Lower lobe of right lung (tissue), 2 donors: ENCODE measurements around the gene SYNGR1. TPM values are rescaled to one million over a fixed set of nuclear protein-coding genes. Genes with fewer than 3 reads are reported as not detected.

ENCODE experiments used
- ATAC-seq, 2 donors: fragments of 200-7000 bp; cut with Tn5 transposase; one replicate each; pipeline ENCODE4 v1.9.1; 2020 to 2022; ENCODE audit warnings: mild to moderate bottlenecking in 2 of 2, moderate library complexity in 2 of 2
- DNase-seq: peaks from one replicate; pipeline ENCODE4 v3.0.0-alpha.2; 2020
- H3K27ac ChIP-seq: fragments of 200-600 bp; one replicate; pipeline ENCODE4 v1.8.0; 2022
- H3K27me3 ChIP-seq: fragments of 200-600 bp; one replicate; pipeline ENCODE4 v1.8.0; 2022; ENCODE audit warnings: low read depth
- H3K36me3 ChIP-seq: fragments of 200-600 bp; one replicate; pipeline ENCODE4 v1.8.0; 2022; ENCODE audit warnings: mild to moderate bottlenecking
- H3K4me1 ChIP-seq: fragments of 200-600 bp; one replicate; pipeline ENCODE4 v1.8.0; 2022
- H3K4me3 ChIP-seq: fragments of 200-600 bp; one replicate; pipeline ENCODE4 v1.8.0; 2022; ENCODE audit warnings: mild to moderate bottlenecking
- H3K9me3 ChIP-seq: fragments of 200-600 bp; one replicate; pipeline ENCODE4 v1.8.0; 2022
- intact Hi-C: fragments of 100-400 bp; cut with DNase I; formaldehyde crosslinking; loops from one replicate; pipeline ENCODE4 v1.11.0; 2022
- total RNA-seq: library from RNA; stranded (reverse); fragmentation: NEBNext Ultra II Directional; extraction: Animal tissue kit (Norgen Biotek cat#: 25700); gene quantifications from one replicate; pipeline ENCODE4 v1.2.1, GENCODE V29; 2021
- TF ChIP-seq, protein P1 (sequence below): fragments of 200-600 bp; IDR thresholded peaks from one replicate; pipeline ENCODE4 v1.8.0; 2022; ENCODE audit warnings: antibody characterized with exemption, mild to moderate bottlenecking
- donor health status: DM: no; HTN: yes; CAD: no; lungs with severe emphysema.

Gene SYNGR1
- total RNA-seq, 1 donor from 2014 or later, result 13.4 TPM

DNA sequence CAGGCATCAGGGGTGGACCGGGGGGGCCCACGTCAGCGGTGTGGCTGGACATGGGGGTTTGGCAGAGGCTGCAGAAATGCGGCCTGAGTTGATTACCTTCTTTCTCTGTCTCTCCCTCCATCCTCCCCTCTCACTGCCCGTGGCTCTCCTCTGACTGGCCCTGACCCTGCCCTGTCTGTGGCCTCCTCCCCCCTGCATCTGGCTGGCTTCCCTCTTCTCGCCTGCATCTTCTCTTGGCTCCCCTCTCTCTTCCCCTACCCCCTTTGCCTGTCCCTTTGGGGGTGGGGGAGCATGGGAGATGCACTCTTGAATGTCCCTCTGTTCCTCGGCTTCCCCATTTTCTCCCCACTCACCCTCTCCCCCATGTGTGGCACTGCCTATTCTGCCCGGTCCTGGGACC, 25.9 kb downstream of the SYNGR1 start:
- intact Hi-C loops, result no loop called here
- Histone ChIP-seq H3K9me3 (no peaks in the 10 kb centered on the region), H3K36me3 (peaks cover 5% of the 10 kb centered on the region), H3K27ac (no peak overlapping the region), H3K4me1 (no peaks in the 10 kb centered on the region), H3K27me3 (no peaks in the 10 kb centered on the region), H3K4me3 (no peak overlapping the region)
- DNase-seq (no peak), ATAC-seq (no peak)
- TF ChIP-seq, protein P1, sequence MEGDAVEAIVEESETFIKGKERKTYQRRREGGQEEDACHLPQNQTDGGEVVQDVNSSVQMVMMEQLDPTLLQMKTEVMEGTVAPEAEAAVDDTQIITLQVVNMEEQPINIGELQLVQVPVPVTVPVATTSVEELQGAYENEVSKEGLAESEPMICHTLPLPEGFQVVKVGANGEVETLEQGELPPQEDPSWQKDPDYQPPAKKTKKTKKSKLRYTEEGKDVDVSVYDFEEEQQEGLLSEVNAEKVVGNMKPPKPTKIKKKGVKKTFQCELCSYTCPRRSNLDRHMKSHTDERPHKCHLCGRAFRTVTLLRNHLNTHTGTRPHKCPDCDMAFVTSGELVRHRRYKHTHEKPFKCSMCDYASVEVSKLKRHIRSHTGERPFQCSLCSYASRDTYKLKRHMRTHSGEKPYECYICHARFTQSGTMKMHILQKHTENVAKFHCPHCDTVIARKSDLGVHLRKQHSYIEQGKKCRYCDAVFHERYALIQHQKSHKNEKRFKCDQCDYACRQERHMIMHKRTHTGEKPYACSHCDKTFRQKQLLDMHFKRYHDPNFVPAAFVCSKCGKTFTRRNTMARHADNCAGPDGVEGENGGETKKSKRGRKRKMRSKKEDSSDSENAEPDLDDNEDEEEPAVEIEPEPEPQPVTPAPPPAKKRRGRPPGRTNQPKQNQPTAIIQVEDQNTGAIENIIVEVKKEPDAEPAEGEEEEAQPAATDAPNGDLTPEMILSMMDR, result no peak

DNA sequence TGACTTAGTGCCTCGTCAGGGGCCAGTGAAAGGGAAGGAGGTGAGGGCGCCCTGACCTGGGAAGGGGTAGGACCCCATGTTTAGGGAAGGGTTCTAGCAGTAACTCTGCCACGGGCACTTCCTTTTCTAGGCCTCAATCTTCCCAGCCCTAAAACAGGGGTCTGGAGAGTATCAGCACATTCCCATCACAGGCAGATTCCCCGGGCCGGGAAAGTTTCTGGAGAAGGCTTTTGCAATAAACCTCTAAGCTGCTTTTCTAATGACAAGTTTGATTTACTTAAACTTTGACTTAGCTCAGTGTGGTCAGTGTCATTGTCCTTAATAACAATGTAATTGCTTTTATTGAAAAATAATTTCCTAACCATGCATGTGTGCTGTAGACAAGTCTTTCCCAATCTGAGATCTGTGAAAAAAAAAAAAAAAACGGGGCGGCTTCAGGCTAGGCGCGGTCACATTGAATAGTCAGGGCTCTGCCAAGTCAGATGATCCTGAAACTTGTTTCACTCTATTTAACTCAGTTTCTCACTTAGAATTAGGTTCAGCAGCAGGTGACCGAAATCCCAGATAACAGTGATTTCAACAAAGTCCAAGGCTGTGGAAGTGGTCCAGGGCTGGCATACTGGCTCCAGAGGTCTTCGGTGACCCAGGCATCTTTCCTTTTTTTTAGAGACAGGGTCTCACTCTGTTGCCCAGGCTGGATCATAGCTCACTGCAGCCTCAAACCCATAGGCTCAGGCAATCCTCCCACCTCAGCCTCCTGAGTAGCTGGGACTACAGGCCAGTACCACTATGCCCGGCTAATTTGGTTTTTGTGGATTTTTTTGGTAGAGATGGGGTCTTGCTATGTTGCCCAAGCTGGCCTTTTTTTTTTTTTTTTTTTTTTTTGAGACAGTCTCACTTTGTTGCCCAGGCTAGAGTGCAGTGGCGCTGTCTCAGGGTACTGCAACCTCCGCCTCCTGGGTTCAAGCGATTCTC, 30.3 kb downstream of the SYNGR1 start:
- no peaks in the 10 kb centered on the region for H3K9me3 ChIP-seq
- intact Hi-C loops, result no loop called here
- H3K27me3 ChIP-seq, result peaks cover 13% of the 10 kb centered on the region
- DNase-seq (no peak), ATAC-seq (no peak)
- TF ChIP-seq, protein P1, result no peak
- H3K4me3 ChIP-seq, result no peak overlapping the region
- H3K27ac ChIP-seq, result no peak overlapping the region
- H3K4me1 ChIP-seq, result no peaks in the 10 kb centered on the region
- H3K36me3 ChIP-seq, result peaks cover 5% of the 10 kb centered on the region

DNA sequence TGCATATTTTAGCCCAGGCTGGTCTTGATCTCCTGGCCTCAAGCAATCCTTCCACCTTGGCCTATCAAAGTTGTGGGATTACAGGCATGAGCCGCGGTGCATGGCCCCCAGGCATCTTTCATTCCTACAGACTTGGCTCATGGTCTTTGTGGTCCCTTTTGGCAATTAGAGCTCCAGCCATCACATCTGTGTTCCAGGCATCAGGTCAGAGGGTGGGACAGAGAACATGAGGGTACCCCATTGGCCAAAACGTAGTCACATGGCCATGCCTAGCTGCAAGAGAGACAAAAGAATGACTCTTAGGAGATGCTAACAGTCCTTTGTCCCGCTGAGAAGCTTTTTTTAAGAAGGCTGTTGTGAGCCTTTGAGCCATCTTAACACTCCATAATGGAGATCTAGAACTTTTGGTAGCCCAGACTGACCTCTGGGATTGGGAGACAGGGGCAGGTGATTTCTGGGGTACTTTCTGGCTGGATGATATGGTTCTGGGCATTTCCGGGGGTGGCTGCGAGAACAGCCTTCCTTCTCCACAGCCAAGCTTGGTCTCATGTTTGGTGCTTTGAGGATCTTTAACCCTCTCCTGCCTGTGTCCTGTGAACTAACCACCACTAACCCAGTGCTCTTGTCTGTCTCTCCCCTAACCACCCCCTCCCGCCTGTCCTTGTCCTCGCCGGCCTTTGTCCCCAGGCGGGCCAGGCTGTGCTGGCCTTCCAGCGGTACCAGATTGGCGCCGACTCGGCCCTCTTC, 31.4 kb downstream of the SYNGR1 start:
- Histone ChIP-seq H3K4me1 (no peaks in the 10 kb centered on the region), H3K27me3 (peaks cover 14% of the 10 kb centered on the region), H3K4me3 (no peak overlapping the region), H3K27ac (no peak overlapping the region), H3K36me3 (peaks cover 2% of the 10 kb centered on the region), H3K9me3 (no peaks in the 10 kb centered on the region)
- intact Hi-C loops, result no loop called here
- ATAC-seq (no peak), DNase-seq (no peak)
- TF ChIP-seq, protein P1, result no peak

DNA sequence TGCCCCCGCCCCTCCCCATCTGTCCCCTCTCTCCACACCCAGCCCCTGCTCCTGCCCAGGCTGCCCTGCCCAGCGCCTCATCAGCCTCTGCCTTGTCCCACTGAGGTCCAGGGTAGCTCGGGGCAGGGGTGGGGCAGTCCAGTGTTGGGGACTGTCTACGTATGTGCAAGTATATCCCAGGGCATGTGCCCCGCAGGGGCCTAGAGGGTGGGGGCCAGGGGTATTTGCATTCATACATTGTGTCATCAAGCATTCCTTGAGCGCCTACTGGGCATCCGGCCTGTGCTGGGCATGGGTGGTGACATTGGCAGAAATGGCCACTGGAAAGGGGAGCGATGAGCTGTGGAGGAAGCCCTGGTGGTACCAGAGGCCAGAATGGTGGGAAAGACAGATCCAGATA, 32.1 kb downstream of the SYNGR1 start:
- no peak for DNase-seq
- no peak overlapping the region for H3K4me3 ChIP-seq
- TF ChIP-seq, protein P1, result no peak

DNA sequence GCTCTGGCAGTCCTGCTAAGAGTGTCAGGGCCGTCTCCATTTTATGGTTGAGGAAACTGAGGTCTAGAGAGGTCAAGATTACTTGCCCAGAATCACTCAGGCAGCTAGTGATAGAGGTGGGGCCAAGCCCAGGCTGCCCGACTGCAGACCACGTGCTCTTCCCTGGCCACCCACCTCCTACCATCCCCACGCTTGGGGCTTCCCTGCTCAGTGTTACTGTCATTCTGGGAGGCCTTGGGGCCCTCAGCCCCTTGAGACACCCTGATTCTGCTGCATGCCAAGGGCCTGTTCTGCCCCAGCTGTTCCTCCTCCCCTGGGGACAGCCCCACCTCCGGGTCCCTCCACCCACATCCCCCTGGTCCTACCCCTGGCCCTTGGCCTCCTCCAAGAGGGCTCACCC, 32.6 kb downstream of the SYNGR1 start:
- TF ChIP-seq, protein P1, result no peak
- no peak overlapping the region for H3K27ac ChIP-seq
- H3K27me3 ChIP-seq, result peaks cover 16% of the 10 kb centered on the region
- ATAC-seq (no peak), DNase-seq (no peak)
- intact Hi-C loops, result no loop called here
- H3K9me3 ChIP-seq, result no peaks in the 10 kb centered on the region
- no peaks in the 10 kb centered on the region for H3K4me1 ChIP-seq
- H3K4me3 ChIP-seq, result no peak overlapping the region
- H3K36me3 ChIP-seq, result no peaks in the 10 kb centered on the region

More for the DNA sequence above, 32.1 kb downstream of the SYNGR1 start:
- H3K36me3 ChIP-seq, result no peaks in the 10 kb centered on the region
- H3K9me3 ChIP-seq, result no peaks in the 10 kb centered on the region
- peaks cover 16% of the 10 kb centered on the region for H3K27me3 ChIP-seq
- no peak for ATAC-seq
- no peaks in the 10 kb centered on the region for H3K4me1 ChIP-seq
- intact Hi-C loops, result no loop called here
- no peak overlapping the region for H3K27ac ChIP-seq
